Measurements from ENCODE around the gene RPL29.
"Not testable (repeated sequence)": the region's sequence is repeated elsewhere in the genome, so short reads cannot be mapped to it uniquely, and the experiment has no call there.

RPL29 gene

DNA sequence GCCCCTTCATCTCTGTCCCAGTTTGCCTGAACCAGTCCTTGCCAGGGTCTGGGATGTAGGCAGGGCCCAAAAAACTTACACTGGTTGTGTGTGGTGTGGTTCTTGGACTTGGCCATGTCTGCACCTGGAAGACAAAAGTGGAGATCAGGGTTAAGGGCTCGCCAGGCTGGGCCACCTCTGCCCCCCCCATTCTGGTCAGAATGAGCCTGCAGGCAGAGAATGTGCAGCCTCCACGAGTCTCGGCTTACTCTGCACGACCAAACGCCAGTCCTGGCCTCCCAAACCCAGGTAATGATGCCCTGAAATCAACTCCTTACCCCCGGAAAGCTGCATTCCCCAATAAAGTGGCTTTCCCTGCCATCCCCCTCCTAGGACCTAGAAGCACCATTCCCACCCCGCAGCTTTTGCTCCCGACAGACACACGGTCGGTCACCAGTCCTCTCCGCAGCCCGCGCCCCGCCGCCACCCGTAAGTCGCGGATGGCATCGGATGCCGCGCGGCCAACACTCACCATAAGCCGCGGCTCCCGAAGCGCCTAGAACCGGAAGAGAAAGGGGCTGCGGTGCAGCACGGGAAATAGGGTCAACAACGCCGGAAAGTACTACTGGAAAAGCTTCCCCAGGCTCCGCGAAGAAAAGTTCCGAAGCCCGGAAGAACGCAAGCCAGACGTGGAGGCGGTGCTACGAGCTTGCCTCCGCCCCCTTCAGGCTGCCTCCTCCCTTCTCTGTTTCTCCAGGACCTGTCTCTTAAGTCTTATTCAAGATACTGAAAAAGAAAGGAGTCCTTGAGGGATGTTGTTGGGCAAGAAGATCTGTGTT lies at the start of gene RPL29:
TSS of gene RPL29 (minus strand) at position 550 of the 818 bp plus-strand sequence. CDS start at position 116, 434 bp downstream.
- DNase-seq (ENCODE audit: low spot score): peak; percentile 93

- no peak for DNase-seq (ENCODE audit: low spot score)
These were observed 49.3 kb upstream of the RPL29 start for GRCh38 chr3:52044869-52045619.

- DNase-seq (ENCODE audit: low spot score): no peak
These were observed 48.1 kb upstream of the RPL29 start for GRCh38 chr3:52043750-52044149.

GRCh38 chr3:52043039-52043438 lies 47.3 kb upstream of the RPL29 start:
- DNase-seq (ENCODE audit: low spot score): not testable (repeated sequence)

DNA sequence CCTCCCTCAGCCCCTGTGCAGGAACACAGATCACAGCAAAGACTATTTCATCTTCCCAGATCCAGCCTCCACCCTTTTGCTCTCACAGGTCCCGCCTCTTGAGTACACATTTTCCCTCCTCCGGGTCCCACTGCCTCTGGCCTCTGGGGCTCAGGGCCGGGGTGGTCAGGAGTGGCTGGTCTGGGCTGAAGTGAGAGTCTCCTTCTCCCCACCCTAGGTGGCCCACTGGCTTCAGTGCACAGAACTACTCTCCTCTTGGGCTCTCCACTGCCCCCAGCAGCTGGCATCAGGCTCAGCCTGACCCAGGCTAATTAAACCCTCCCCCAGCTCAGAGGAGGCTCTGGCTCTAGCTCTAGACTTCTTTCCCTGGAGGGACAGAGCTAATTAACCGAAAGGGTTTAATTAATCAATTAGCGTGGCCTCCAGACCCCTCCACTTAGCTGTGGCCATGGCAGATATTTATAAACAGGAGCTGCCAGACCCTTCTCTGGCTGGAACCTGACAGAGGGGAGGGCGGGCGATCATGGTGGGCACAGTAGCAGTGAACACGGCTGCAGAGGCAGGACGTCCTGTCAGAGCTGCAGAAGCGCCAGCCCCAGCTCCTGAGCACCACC lies 45.5 kb upstream of the RPL29 start:
- peak; percentile 92 for DNase-seq (ENCODE audit: low spot score)

GRCh38 chr3:52040600-52040999 lies 44.9 kb upstream of the RPL29 start:
- peak; percentile 70 for DNase-seq (ENCODE audit: low spot score)

GRCh38 chr3:52039846-52040245 lies 44.2 kb upstream of the RPL29 start:
- DNase-seq (ENCODE audit: low spot score): peak; percentile 99

DNA sequence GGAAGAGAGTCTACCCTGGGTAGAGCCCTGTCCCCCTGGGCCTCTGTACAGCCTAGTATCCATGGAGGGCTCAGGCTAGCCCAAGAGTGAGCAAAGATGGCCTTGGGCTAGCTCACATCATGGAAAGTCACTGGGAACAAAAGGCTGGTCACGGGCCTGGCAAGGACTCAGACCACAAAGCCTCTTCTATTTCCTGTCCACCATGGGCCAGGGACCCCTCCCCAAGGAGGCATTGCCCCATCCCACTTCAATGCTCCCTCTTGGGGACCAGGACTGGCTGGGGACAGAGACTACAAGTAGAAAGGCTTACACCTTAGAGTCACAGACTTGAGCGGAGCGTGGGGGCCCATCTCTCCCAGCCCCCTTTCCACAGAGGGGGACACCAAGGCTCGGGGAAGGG lies 43.7 kb upstream of the RPL29 start:
- DNase-seq (ENCODE audit: low spot score): peak; percentile 81

DNA sequence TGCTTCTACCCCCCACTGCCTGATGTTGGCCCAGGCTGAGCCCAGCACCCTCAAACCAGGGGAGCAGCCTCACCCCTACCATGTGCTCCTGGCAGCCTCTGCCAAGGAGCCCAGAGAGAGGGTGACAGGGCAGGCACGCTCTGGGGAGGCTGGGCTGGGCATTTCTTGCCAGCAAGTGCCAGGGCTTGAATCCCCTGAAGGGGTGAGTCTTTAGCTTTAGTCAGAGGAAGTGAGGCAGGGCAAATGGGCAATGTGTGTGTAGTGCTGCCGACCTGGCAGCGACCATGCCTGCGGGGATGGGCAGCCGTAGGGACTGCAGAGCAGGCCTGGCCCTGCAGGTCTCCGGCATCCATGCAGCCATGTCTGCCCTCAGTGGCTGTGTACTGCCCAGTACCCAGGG lies 42.5 kb upstream of the RPL29 start:
- DNase-seq (ENCODE audit: low spot score): no peak

- DNase-seq (ENCODE audit: low spot score): no peak
These were observed 41.6 kb upstream of the RPL29 start for GRCh38 chr3:52037291-52037690.

GRCh38 chr3:52036829-52037228 lies 41.1 kb upstream of the RPL29 start:
- no peak for DNase-seq (ENCODE audit: low spot score)

GRCh38 chr3:52036222-52036694 lies 40.6 kb upstream of the RPL29 start:
- no peak for DNase-seq (ENCODE audit: low spot score)

DNA sequence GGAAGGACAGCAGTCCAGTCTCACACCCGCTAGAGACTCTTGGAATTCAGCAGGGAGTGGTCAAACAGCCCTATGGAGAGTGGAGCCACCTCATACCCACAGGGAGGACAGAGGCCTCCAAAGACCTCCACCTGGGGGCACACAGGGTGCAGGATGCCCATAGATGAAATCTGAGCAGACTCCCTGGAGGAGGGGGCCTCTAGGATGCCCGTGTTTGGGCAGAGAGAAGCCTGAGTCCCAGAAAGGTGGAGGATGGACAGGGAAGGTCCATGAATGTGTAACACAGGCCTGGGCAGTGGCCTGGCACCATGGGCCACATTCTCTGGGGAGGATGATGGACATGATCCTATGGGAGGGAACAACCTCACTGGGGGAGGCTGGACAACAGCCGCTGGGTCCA lies 39.0 kb upstream of the RPL29 start:
- DNase-seq (ENCODE audit: low spot score): no peak

- DNase-seq (ENCODE audit: low spot score): no peak
These were observed 38.5 kb upstream of the RPL29 start for GRCh38 chr3:52034212-52034611.

GRCh38 chr3:52033748-52034147 lies 38.1 kb upstream of the RPL29 start:
- DNase-seq (ENCODE audit: low spot score): not testable (repeated sequence)

DNA sequence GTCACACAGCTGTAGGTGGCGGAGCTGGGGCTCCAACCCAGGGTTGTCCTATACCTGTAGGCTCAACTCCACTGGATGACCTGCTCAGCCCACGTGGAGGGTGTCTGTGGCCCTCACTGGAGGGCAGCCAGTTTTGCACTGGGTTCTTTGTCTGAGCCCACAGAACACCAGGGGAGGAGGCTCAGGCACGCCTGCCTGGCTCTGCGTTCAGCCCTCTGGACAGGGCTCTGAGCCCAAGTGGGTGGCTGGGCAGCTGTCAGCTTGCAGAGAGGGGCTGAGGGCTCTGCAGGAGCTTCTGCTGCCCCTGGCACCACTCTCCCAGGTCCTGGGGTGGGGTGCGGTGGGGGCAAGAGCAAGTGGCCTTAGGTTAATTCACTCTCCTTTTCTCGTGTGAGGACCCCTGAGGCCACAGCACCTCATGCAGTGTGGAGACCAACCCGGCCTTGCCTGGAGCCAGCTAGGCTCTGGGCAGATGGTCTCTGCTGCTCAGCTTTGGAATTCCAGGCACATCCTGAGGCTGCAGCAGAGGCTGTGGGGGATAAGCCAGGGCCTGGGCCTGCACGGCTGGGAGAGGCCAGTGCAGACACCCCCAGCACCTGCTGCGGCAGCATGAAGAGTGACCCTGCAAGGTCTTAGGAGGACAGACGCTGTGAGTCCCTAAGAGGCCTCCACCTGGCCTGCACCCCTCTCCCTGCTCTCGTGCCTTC lies 37.2 kb upstream of the RPL29 start:
- DNase-seq (ENCODE audit: low spot score): peak; percentile 71

DNA sequence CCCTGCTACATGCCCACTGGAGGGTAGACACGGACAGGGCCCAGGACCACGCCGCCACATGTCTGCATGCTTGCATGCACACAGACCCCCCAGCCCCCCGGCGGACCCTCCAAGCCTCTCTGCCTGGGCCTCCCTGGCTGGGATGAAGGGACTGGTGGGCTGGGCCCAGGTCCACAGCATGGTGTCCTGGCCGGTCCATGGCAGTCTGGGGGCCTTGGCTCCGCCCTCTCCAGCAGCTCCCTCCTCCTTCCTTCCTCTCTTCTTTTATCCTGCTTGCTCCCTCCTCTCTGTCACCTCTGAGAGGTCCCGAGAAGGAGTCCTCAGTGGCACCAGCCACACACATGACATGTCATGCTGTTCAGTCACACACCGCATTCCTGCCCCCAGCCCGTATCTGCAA lies 36.2 kb upstream of the RPL29 start:
- no peak for DNase-seq (ENCODE audit: low spot score)

DNA sequence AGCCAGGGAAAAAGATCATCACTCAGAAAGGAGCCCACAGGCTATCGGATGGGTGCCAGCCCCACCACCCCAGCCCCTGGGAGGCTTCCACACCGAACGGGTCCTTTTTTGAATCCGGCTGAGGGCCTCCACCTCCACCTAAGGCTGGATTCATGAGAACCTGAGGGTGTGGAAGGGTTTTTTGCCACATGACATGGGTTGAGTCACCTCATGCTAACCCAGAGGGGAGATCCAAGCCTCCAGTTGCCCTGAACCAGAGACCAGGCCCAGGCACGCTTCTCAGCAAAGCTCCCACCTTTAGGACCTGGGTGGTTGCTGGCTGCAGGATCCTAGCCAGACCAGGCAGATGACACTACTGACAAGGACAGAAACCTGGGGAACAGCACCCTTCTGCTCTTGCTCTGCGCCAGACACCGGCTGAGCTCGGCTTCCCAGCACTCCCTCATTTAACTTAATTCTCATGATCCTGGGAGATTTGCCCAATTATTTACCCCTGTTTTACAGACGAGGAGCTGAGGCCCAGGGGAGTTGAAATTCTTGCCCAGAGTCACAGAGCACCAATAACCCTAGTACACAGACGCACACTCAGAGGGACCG lies 35.1 kb upstream of the RPL29 start:
- no peak for DNase-seq (ENCODE audit: low spot score)

GRCh38 chr3:52029535-52029934 lies 33.8 kb upstream of the RPL29 start:
- DNase-seq (ENCODE audit: low spot score): no peak

DNA sequence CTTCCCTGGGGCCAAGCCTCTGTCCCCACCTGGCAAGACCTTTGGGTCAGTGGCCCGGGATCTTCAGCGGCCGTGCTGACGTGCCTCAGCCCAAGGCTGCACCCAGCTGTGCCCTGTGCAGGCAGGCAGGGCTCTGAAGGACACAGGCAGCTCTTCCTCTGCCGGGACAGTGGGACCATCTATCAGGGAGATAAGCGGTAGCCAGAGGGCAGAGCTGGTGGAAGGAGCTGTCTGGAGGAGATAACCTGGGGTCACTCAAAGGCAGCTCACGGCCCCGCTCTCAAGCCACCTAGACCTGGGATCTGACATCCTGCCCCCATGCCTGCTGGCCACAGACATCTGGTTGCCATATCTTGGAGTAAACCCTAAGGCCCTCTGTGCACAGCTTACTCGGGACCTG lies 33.4 kb upstream of the RPL29 start:
- no peak for DNase-seq (ENCODE audit: low spot score)

GRCh38 chr3:52028572-52028971 lies 32.9 kb upstream of the RPL29 start:
- peak; percentile 89 for DNase-seq (ENCODE audit: low spot score)

DNA sequence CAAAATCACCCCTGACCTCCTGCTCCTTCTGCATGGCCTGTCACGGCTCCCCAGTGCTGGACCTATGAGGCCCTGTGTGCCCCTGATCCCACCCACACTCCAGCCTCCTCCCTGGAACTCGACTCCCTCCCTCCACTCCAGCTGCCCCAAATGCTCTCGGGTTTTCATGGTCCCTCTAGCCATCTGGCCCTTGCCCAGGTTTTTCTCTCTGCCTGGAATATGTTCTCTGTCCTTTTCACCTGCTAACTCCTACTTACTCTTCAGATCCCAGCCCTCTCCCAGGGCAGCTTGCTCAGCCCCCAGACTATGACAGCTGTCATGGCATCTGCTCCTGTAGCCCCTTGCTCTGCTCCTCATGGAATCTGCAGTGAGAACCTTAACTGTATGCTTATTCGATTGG lies 30.3 kb upstream of the RPL29 start:
- DNase-seq (ENCODE audit: low spot score): no peak

Measured in globus pallidus (tissue), 1 donor.